IPS-18c (cell line): ENCODE data around the gene IER3.
"Not testable (repeated sequence)": the region's sequence is repeated elsewhere in the genome, so short reads cannot be mapped to it uniquely, and the experiment has no call there.

Experiments
- H3K4me3 ChIP-seq: 2 replicates; pipeline ENCODE4 v1.7.0; 2013; ENCODE audit warnings: low read depth, mild to moderate bottlenecking, low read length, moderate library complexity; ENCODE audit not compliant: insufficient read depth
- H3K9me3 ChIP-seq: one replicate; pipeline ENCODE4 v1.6.1; 2013; ENCODE audit warnings: mild to moderate bottlenecking, low read length, moderate library complexity; ENCODE audit not compliant: control insufficient read depth, insufficient read depth

The IER3 gene

DNA sequence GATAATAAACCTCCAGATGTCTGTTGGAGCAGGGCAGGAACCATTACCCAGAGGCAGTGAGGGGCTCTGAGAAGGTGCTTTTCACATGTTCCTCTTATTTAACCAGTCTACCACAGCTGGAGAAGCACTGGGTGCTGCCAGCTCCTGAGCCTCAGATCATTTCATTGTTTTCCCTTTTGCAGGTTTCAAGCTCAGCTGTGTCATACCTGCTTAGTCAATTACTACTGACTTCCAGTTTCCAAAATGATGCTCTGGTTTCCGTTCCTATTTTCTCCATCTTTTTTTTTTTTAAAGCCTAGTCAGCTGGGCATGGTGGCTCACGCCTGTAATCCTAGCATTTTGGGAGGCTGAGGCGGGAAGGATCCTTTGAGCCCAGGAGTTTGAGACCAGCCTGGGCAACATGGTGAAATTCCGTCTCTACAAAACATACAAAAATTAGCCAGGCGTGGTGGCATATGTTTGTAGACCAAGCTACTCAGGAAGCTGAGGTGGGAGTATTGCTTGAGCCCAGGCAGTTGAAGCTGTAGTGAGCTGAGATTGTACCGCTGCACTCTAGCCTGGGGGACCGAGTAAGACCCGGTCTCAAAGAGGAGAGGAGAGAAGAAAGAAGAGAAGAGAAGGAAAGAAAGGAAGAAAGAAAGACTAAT lies 8.6 kb downstream of the IER3 start:
- Histone ChIP-seq H3K4me3 (no peak overlapping the region), H3K9me3 (peaks cover 2% of the 10 kb centered on the region)

DNA sequence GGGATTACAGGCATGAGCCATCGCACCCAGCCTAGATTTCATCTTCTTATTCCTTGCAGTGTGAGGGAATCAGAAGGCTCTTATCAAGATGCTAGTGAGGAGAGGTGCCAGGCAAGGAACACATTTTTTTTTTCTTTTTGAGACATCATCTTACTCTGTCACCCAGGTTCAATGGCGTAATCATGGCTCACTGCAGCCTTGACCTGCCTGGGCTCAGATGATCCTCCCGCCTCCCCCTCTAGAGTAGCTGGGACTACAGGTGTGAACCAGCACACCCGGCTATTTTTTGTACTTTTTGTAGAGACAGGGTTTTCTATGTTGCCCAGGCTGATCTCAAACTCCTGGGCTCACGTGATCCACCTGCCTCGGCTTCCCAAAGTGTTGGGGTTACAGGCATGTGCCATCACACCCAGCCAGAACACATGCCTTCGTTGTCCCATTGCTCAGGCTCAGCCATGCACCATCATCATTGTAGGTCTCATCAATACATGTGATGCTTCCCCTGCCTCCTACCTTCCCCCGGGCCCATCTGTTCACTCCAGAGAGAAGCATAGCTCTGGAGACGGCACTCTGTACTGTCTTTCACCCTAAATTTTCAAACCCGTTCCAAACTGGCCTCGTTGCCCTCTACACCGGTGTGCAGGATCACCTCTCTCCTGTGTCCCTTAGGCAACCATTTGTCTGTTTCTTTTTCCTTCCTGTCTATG lies 12.0 kb downstream of the IER3 start:
- Histone ChIP-seq H3K9me3 (peaks cover 2% of the 10 kb centered on the region), H3K4me3 (no peak overlapping the region)

DNA sequence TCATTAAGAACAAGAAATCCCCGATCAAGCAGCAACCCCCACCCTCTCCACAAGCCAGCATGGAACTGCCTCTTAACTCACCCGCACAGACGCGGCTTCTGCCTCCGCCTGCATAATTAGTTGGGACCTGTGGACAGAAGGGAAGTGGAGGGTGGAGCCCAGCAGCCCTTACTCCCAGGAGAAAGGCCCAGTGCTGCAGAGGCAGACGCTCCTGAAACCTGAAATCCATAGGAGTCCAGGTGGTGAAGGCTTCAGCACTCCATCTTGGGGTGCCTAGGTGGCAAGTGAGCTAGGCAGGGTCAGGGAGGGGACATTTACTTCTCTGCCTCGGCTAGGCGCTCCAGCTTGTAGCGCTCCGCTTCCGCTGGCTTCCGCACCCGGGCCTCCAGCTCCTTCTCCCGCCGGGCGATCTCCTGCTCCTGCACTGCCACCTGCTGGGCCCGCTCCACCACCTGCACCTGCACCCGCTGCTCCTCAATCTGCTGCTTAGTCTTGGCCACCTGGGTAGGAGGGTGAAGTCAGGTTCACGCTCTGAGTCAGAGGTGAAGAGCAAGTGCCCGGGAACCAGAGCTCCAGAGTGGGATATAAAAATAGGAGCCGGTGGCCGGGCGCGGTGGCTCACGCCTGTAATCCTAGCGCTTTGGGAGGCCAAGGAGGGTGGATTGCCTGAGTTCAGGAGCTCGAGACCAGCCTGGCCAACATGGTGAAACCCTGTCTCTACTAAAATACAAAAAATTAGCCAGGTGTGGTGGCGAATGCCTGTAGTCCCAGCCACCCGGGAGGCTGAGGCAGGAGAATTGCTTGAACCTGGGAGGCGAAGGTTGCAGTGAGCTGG lies 13.5 kb downstream of the IER3 start:
- Histone ChIP-seq H3K9me3 (peaks cover 2% of the 10 kb centered on the region), H3K4me3 (no peak overlapping the region)

DNA sequence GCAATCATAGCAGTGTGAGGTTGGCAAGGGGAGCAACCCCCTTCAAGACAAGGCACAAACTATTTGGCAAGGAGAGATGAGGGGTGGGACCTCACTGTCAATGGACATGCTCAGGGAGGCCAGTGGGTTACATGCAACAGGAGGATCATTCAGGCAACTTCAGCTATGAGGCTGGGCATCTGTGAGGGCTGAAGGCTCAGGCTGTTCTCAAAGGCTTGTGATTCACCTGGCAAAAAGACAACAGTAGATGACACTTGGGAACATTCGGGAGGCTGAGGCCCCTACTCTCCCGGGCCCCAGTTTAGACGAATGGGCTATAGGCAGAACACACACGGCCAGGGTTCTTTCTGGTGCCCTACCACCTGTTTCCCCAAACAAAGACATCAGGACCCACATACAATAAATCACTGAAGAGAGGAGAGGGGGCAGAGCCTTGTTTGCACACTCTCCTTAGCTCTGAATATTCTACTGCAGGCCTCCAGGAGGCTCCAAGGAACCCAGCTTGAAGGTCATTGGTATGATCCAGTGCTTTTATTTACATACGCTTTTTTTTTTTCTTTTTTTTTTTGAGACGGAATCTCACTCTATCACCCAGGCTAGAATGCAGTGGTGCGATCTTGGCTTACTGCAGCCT lies 16.3 kb downstream of the IER3 start:
- no peaks in the 10 kb centered on the region for H3K9me3 ChIP-seq
- H3K4me3 ChIP-seq, result no peak overlapping the region

DNA sequence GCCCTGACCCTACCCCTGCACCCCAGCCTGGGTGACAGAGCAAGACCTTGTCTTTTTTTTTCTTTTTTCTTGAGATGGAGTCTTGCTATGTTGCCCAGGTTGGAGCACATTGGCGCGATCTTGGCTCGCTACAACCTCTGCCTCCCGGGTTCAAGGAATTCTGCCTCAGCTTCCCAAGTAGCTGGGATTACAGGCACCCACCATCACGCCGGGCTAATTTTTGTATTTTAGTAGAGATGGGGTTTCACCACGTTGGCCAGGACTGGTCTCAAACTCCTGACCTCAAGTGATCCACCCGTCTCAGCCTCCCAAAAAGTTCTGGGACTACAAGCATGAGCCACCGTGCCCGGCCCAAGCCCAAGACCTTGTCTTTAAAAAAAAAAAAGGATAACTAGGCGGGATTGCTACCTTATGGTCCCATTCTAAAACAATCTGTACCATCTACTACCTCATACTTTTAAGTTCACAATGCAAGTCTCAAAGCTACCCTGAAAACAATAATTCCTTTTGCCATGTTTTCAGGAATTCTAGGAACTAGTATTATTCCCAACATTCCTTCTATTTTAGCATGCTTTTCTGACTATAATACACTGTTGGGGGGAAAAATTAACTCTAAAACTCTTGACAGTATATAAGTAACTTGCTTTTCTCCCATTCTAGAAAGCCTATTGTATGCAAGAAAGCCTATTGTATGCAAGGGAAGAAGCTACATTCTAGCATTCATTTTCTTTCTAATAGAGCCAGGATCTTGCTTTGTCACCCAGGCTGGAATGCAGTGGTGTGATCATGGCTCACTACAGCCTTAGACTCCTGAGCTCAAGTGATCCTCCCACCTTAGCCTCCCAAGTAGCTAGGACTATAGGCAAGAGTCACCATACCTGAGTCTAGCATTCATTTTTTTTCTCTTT lies 17.6 kb downstream of the IER3 start:
- no peaks in the 10 kb centered on the region for H3K9me3 ChIP-seq
- H3K4me3 ChIP-seq, result no peak overlapping the region

DNA sequence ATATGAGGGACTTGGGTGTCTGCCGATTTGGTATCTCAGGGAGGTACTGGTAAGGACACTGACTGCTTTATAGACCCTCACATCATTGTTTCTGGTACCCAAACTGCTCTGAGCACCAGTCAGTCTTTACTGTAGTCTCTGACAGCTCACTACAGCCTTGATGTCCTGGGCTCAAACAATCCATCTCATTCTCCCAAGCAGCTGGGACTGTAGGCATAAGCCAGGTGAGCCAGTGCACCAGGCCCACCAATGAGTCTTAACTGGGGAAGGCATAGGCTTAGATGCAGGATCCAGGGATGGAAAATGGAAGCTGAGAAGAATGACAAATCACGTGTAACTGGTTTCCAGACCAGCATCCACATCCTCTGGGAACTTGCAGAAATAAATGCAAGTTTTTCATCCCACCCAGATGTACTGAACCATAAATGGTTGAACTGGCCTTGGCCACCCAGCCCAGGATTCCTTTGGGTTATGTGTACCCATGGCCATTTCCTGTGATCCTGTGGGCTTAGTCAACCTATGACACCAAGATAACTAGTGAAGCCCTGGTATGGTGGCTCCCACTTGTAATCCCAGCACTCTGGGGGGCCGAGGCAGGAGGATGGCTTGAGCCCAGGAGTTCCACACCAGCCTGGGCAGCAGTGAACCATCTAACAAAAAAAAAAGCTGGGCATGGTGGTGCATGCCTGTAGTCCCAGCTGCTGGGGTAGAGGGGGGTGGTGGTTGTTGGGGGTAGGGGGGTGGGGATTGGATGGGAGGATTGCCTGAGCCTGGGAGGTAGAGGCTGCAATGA lies 18.4 kb downstream of the IER3 start:
- no peaks in the 10 kb centered on the region for H3K9me3 ChIP-seq

DNA sequence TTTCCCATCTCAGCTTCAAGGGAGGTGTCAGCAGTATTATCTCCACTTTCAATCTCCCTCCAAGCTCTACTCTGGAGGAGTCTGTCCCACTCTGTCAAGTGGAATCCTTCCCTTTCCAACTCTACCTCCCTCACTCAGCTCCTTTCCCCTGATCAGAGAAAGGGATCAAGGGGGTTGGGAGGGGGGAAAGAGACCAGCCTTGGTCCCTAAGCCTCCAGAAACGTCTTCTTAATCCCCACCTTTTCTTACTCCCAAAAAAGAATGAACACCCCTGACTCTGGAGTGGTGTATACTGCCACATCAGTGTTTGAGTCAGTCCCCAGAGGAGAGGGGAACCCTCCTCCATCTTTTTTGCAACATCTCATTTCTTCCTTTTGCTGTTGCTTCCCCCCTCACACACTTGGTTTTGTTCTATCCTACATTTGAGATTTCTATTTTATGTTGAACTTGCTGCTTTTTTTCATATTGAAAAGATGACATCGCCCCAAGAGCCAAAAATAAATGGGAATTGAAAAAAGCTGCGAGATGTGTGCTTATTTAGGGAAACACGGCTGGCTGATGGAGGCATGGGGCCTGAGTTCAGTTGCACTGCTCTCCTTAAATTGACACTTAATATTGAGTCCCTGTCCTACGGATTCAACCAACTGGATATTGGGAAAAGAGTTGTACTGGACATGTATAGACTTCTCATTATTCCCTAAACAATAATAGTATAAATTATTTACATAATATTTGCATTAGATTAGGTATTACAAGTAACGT lies 19.3 kb downstream of the IER3 start:
- Histone ChIP-seq H3K4me3 (no peak overlapping the region), H3K9me3 (no peaks in the 10 kb centered on the region)

More for the DNA sequence above, 18.4 kb downstream of the IER3 start:
- no peak overlapping the region for H3K4me3 ChIP-seq

DNA sequence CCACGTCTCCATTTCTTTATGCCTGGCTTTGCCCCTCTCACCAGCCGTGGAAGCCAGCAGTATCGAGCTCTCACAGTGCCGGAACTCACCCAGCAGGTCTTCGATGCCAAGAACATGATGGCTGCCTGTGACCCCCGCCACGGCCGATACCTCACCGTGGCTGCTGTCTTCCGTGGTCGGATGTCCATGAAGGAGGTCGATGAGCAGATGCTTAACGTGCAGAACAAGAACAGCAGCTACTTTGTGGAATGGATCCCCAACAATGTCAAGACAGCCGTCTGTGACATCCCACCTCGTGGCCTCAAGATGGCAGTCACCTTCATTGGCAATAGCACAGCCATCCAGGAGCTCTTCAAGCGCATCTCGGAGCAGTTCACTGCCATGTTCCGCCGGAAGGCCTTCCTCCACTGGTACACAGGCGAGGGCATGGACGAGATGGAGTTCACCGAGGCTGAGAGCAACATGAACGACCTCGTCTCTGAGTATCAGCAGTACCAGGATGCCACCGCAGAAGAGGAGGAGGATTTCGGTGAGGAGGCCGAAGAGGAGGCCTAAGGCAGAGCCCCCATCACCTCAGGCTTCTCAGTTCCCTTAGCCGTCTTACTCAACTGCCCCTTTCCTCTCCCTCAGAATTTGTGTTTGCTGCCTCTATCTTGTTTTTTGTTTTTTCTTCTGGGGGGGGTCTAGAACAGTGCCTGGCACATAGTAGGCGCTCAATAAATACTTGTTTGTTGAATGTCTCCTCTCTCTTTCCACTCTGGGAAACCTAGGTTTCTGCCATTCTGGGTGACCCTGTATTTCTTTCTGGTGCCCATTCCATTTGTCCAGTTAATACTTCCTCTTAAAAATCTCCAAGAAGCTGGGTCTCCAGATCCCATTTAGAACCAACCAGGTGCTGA lies 20.3 kb downstream of the IER3 start:
- H3K4me3 ChIP-seq, H3K9me3 ChIP-seq: not testable (repeated sequence)

DNA sequence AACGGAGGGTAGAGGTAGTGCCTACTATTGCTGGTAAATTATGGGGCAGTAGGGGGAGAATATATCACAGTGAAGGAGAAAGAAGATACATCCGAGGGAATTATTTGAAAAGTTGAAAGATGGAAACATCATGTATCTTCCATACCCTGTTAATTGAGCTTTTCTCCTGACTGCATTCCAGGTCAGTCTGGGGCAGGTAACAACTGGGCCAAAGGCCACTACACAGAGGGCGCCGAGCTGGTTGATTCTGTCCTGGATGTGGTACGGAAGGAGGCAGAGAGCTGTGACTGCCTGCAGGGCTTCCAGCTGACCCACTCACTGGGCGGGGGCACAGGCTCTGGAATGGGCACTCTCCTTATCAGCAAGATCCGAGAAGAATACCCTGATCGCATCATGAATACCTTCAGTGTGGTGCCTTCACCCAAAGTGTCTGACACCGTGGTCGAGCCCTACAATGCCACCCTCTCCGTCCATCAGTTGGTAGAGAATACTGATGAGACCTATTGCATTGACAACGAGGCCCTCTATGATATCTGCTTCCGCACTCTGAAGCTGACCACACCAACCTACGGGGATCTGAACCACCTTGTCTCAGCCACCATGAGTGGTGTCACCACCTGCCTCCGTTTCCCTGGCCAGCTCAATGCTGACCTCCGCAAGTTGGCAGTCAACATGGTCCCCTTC lies 21.0 kb downstream of the IER3 start:
- 0 out of 2 replicates have a peak overlapping the region, but pooled peaks have one; percentile 93 for H3K4me3 ChIP-seq
- H3K9me3 ChIP-seq, result not testable (repeated sequence)

DNA sequence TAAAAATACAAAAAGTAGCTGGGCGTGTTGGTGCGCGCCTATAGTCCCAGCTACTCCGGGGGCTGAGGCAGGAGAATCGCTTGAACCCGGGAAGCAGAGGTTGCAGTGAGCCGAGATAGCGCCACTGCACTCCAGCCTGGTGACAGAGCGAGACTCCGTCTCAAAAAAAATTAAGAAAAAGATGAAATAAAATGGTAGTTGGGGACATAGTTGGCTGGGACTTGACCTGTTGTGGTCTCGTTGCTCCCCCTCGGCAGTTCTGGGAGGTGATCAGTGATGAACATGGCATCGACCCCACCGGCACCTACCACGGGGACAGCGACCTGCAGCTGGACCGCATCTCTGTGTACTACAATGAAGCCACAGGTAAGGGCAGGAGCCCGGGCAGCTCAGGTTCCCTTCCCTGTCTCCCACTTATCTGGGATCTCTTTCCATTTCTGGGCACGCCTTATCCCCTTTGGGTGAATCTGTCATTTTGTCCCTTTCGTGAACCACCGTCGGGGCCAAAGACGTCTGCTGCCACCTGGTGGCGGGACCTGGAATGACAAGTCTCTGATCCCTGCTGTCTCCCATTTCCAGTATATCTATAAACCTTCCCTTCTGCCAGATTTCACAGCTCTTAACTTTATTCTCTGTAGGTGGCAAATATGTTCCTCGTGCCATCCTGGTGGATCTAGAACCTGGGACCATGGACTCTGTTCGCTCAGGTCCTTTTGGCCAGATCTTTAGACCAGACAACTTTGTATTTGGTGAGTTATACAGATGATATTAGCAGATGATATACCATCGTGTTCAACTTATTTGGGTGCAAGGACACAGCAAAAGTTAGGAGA lies 21.9 kb downstream of the IER3 start:
- Histone ChIP-seq H3K9me3 (no peaks in the 10 kb centered on the region), H3K4me3 (peak overlapping the region; percentile 93)

DNA sequence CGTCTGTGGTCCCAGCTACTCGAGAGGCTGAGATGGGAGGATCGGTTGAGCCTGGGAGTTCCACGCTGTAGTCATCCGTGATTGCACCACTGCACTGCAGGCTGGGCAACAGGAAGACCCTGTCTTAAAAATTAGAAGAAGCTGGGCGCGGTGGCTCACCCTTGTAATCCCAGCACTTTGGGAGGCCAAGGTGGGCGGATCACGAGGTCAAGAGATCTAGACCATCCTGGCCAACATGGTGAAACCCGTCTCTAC lies 22.4 kb downstream of the IER3 start:
- H3K4me3 ChIP-seq, result peak overlapping the region; percentile 93
- H3K9me3 ChIP-seq, result not testable (repeated sequence)

DNA sequence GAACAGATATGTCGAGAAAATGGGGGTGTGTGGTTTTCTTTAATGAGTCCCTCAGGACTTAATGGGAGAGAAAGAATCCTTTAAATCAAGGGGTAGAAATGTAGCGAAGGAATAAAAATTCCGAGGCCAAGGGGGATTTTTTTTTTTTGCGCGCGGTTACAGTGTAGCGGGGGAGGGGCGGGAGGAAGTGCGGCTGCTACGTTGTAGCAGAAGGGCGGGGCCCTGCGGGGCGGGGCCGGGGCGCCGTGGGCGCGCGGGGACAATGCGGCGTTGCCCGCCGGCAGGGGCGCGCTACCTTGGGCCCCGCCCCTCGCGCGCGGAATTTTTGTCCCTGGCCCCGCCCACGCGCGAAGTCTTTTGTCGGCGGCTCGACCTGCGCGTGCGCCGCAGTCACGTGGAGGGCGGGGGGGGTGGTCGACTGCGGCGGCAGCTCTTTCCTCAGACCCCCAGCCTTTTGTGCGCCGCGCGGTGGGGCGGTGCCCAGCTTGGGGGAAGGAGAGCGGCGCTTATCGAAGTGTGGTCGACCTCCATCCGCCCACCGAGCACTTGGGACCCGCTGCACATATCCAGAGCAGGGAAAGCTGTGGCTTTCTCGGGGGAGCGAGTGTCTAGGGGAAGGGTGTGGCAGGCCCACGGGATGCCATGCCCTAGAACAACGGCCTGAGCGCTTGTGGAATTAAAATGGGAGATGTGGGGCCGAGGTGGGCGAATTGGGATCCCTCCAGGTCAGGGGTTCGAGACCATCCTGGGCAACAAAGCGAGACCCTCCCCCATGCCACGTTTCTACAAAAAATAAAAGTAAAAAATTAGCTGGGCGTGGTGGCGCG lies 22.9 kb downstream of the IER3 start:
- Histone ChIP-seq H3K4me3 (peak overlapping the region; percentile 93), H3K9me3 (no peaks in the 10 kb centered on the region)

DNA sequence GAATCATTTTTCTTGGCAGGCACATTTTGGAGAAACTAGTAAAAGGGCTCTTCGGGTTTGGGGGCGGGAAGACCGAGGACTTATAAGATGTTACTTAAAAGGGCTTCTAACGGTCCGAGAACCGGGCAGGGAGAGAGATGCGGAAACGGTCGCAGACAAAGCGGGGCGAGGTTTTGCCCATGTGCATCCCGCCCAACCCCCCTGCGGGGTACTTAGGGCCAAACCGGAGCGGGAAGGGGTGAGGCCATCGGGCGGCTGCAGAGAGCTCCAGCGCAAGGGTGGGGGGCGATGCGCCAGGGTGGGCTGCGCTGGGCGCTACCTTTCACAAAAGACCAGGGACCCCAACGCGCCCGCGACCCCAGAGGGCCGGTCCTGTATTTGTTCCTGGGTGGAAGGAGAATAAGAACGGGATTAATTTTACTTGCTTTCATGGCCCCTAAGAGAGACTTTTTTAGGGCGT lies 23.6 kb downstream of the IER3 start:
- H3K4me3 ChIP-seq, result peak overlapping the region; percentile 93

More for the DNA sequence above, 23.6 kb downstream of the IER3 start:
- H3K9me3 ChIP-seq, result no peaks in the 10 kb centered on the region
